WTC11 (cell line): ENCODE results near the gene YAP1. TPM values are rescaled to one million over a fixed set of nuclear protein-coding genes. Genes with fewer than 3 reads are reported as not detected.
"Not testable (repeated sequence)": the region's sequence is repeated elsewhere in the genome, so short reads cannot be mapped to it uniquely, and the experiment has no call there.

Experiments
- ATAC-seq: fragments of 200-7000 bp; cut with Tn5 transposase; 2 replicates; pipeline ENCODE4 v1.10.0; 2021; ENCODE audit warnings: mild to moderate bottlenecking, moderate library complexity
- CTCF ChIA-PET: fragments of 300-600 bp; sonication (Branson Sonifier 250); formaldehyde crosslinking; loops from one replicate; lab custom pipeline; 2021; ENCODE audit warnings: antibody characterized with exemption; lab: Charles Lee
- POLR2A ChIA-PET: fragments of 350-600 bp; sonication (Branson Sonifier 250); formaldehyde crosslinking; loops from one replicate; lab custom pipeline; 2021; ENCODE audit warnings: antibody characterized with exemption; lab: Charles Lee
- DNase-seq: peaks from one replicate; pipeline ENCODE4 v3.0.0; 2021; ENCODE audit warnings: low spot score
- H3K27ac Mint-ChIP-seq: 2 replicates; pipeline ENCODE4 v1.8.0; 2021; ENCODE audit warnings: mixed read lengths
- H3K27me3 Mint-ChIP-seq: 2 replicates; pipeline ENCODE4 v1.8.0; 2021; ENCODE audit warnings: low read depth, mild to moderate bottlenecking, moderate library complexity, mixed read lengths
- H3K36me3 Mint-ChIP-seq: 2 replicates; pipeline ENCODE4 v1.8.0; 2021; ENCODE audit warnings: mixed read lengths
- H3K4me1 Mint-ChIP-seq: 2 replicates; pipeline ENCODE4 v1.8.0; 2022; ENCODE audit warnings: mixed read lengths
- H3K4me3 Mint-ChIP-seq: 2 replicates; pipeline ENCODE4 v1.8.0; 2021; ENCODE audit warnings: mild to moderate bottlenecking, moderate library complexity, mixed read lengths
- H3K9me3 Mint-ChIP-seq: 2 replicates; pipeline ENCODE4 v1.8.0; 2021; ENCODE audit warnings: mixed read lengths
- ATF1 ChIP-seq: sonication (generic); formaldehyde crosslinking; IDR thresholded peaks from 2 replicates; pipeline ENCODE4 v1.8.1; 2023; ENCODE audit warnings: mild to moderate bottlenecking, moderate library complexity, missing genetic modification reagents
- ATF3 ChIP-seq: sonication (generic); formaldehyde crosslinking; conservative IDR thresholded peaks from 2 replicates; pipeline ENCODE4 v1.8.1; 2022; ENCODE audit warnings: mild to moderate bottlenecking, missing genetic modification reagents
- CDX4 ChIP-seq: fragments of 250-450 bp; sonication (Bioruptor Pico); IDR thresholded peaks from 2 replicates; pipeline ENCODE4 v1.9.0; 2021; ENCODE audit warnings: moderate library complexity, mild to moderate bottlenecking, inconsistent platforms, borderline replicate concordance
- CREB1 ChIP-seq: sonication (generic); formaldehyde crosslinking; IDR thresholded peaks from 2 replicates; pipeline ENCODE4 v1.8.0; 2023; ENCODE audit warnings: mild to moderate bottlenecking, missing genetic modification reagents
- CREM ChIP-seq: sonication (generic); formaldehyde crosslinking; IDR thresholded peaks from 2 replicates; pipeline ENCODE4 v1.8.1; 2022; ENCODE audit warnings: mild to moderate bottlenecking, missing genetic modification reagents, moderate library complexity
- CTCF ChIP-seq: fragments of 200-600 bp; IDR thresholded peaks from 2 replicates; pipeline ENCODE4 v1.8.0; 2022; ENCODE audit warnings: antibody characterized with exemption
- E2F4 ChIP-seq: sonication (generic); formaldehyde crosslinking; IDR thresholded peaks from 2 replicates; pipeline ENCODE4 v1.8.1; 2022; ENCODE audit warnings: low read depth, mild to moderate bottlenecking, moderate library complexity, missing genetic modification reagents, borderline replicate concordance
- ELF4 ChIP-seq: sonication (generic); formaldehyde crosslinking; IDR thresholded peaks from 2 replicates; pipeline ENCODE4 v1.8.1; 2022; ENCODE audit warnings: low read depth, mild to moderate bottlenecking, moderate library complexity, missing genetic modification reagents
- ERG ChIP-seq: fragments of 250-450 bp; sonication (Bioruptor Pico); IDR thresholded peaks from 2 replicates; pipeline ENCODE4 v1.8.0; 2021; ENCODE audit warnings: mild to moderate bottlenecking
- FOXK1 ChIP-seq: sonication (generic); formaldehyde crosslinking; IDR thresholded peaks from 2 replicates; pipeline ENCODE4 v1.8.0; 2022; ENCODE audit warnings: mild to moderate bottlenecking, moderate library complexity, missing genetic modification reagents
- GRHL2 ChIP-seq: fragments of 250-450 bp; sonication (Bioruptor Pico); IDR thresholded peaks from 2 replicates; pipeline ENCODE4 v1.8.0; 2022; ENCODE audit warnings: mild to moderate bottlenecking, moderate library complexity; ENCODE audit not compliant: insufficient replicate concordance, severe bottlenecking
- IRF1 ChIP-seq: sonication (generic); formaldehyde crosslinking; IDR thresholded peaks from 2 replicates; pipeline ENCODE4 v1.8.0; 2023; ENCODE audit warnings: missing genetic modification reagents
- KAT7 ChIP-seq: sonication (generic); formaldehyde crosslinking; IDR thresholded peaks from 2 replicates; pipeline ENCODE4 v1.8.1; 2023; ENCODE audit warnings: missing genetic modification reagents, mild to moderate bottlenecking, borderline replicate concordance
- NFATC4 ChIP-seq: fragments of 250-450 bp; sonication (Bioruptor Pico); IDR thresholded peaks from 2 replicates; pipeline ENCODE4 v1.9.0; 2021; ENCODE audit warnings: mild to moderate bottlenecking
- NR3C1 ChIP-seq: sonication (generic); formaldehyde crosslinking; conservative IDR thresholded peaks from 2 replicates; pipeline ENCODE4 v1.8.1; 2023; ENCODE audit warnings: low read depth, mild to moderate bottlenecking, missing genetic modification reagents
- RELA ChIP-seq: sonication (generic); formaldehyde crosslinking; IDR thresholded peaks from 2 replicates; pipeline ENCODE4 v1.8.1; 2022; ENCODE audit warnings: missing genetic modification reagents, mild to moderate bottlenecking, borderline replicate concordance
- RORB ChIP-seq: fragments of 250-450 bp; sonication (Bioruptor Pico); IDR thresholded peaks from 2 replicates; pipeline ENCODE4 v1.9.0; 2021; ENCODE audit warnings: mild to moderate bottlenecking
- SMAD4 ChIP-seq: sonication (generic); formaldehyde crosslinking; IDR thresholded peaks from 2 replicates; pipeline ENCODE4 v1.8.0; 2022; ENCODE audit warnings: mild to moderate bottlenecking, missing genetic modification reagents
- TEAD1 ChIP-seq: sonication (generic); formaldehyde crosslinking; IDR thresholded peaks from 2 replicates; pipeline ENCODE4 v1.8.0; 2022; ENCODE audit warnings: mild to moderate bottlenecking, missing genetic modification reagents
- ZBTB43 ChIP-seq: sonication (generic); formaldehyde crosslinking; IDR thresholded peaks from 2 replicates; pipeline ENCODE4 v1.8.1; 2023; ENCODE audit warnings: mild to moderate bottlenecking, missing genetic modification reagents
- ZNF121 ChIP-seq: sonication (generic); formaldehyde crosslinking; IDR thresholded peaks from 2 replicates; pipeline ENCODE4 v1.8.0; 2023; ENCODE audit warnings: missing genetic modification reagents
- ZNF232 ChIP-seq: sonication (generic); formaldehyde crosslinking; IDR thresholded peaks from 2 replicates; pipeline ENCODE4 v1.8.0; 2022; ENCODE audit warnings: mild to moderate bottlenecking, missing genetic modification reagents
- ZNF317 ChIP-seq: sonication (generic); formaldehyde crosslinking; IDR thresholded peaks from 2 replicates; pipeline ENCODE4 v1.8.1; 2023; ENCODE audit warnings: low read depth, mild to moderate bottlenecking, moderate library complexity, missing genetic modification reagents, borderline replicate concordance
- ZNF512 ChIP-seq: sonication (generic); formaldehyde crosslinking; IDR thresholded peaks from 2 replicates; pipeline ENCODE4 v1.8.1; 2022; ENCODE audit warnings: missing genetic modification reagents, borderline replicate concordance
- total RNA-seq: library from RNA; stranded (reverse); gene quantifications from 3 replicates; pipeline ENCODE4 v1.2.3, GENCODE V29; 2021

The YAP1 gene
- total RNA-seq, 1 experiment from 2014 or later: 88.7 TPM

GRCh38 chr11:102263379-102264003 lies 153.2 kb downstream of the YAP1 start:
- Mint-ChIP-seq H3K4me3 (no peak overlapping the region), H3K36me3 (no peaks in the 10 kb centered on the region; the same call in 1 of the 2 replicates), H3K9me3 (peaks cover 4% of the 10 kb centered on the region; the same call in 1 of the 2 replicates), H3K27me3 (no peaks in the 10 kb centered on the region), H3K27ac (no peak overlapping the region), H3K4me1 (peaks cover 26% of the 10 kb centered on the region)
- DNase-seq (no peak), ATAC-seq (no peak)
- ChIA-PET POLR2A (no interaction called here), CTCF (interaction anchor here (1.0 kb wide), 1 partner anchor 9 kb away, joined by 4 read pairs; no protein-coding TSS in a partner anchor)
- no peak for TF ChIP-seq CREB1 (CRISPR knock-in tag)
- TF ChIP-seq RORB (CRISPR knock-in tag): no peak
- TF ChIP-seq KAT7 (CRISPR knock-in tag): no peak
- no peak for TF ChIP-seq ZNF232 (CRISPR knock-in tag)
- TF ChIP-seq SMAD4: no peak
- no peak for TF ChIP-seq CTCF
- TF ChIP-seq TEAD1 (CRISPR knock-in tag): no peak
- TF ChIP-seq CREM (CRISPR knock-in tag): no peak
- TF ChIP-seq CDX4 (CRISPR knock-in tag): no peak
- no peak for TF ChIP-seq FOXK1 (CRISPR knock-in tag)
- TF ChIP-seq ATF3: no peak
- TF ChIP-seq NR3C1 (CRISPR knock-in tag): no peak
- no peak for TF ChIP-seq ATF1 (CRISPR knock-in tag)

- ATAC-seq, H3K27me3 Mint-ChIP-seq, CTCF ChIA-PET, H3K27ac Mint-ChIP-seq, POLR2A ChIA-PET, H3K36me3 Mint-ChIP-seq, H3K9me3 Mint-ChIP-seq, H3K4me3 Mint-ChIP-seq, DNase-seq: not testable (repeated sequence)
- H3K4me1 Mint-ChIP-seq: peaks cover 30% of the 10 kb centered on the region
Observed at GRCh38 chr11:102264704-102265103, 154.5 kb downstream of the YAP1 start.

GRCh38 chr11:102266099-102266498 lies 155.9 kb downstream of the YAP1 start:
- no peak overlapping the region for H3K4me3 Mint-ChIP-seq
- peaks cover 32% of the 10 kb centered on the region for H3K4me1 Mint-ChIP-seq
- peaks cover 2% of the 10 kb centered on the region; the same call in 1 of the 2 replicates for H3K27me3 Mint-ChIP-seq
- no peak overlapping the region for H3K27ac Mint-ChIP-seq
- ChIA-PET POLR2A (no interaction called here), CTCF (interaction anchor here (0.5 to 2.0 kb wide), 4 partner anchors 10 to 89 kb away, joined by 3 to 7 read pairs (median 3); no protein-coding TSS in a partner anchor)
- no peaks in the 10 kb centered on the region for H3K36me3 Mint-ChIP-seq
- ATAC-seq: no peak
- no peaks in the 10 kb centered on the region for H3K9me3 Mint-ChIP-seq
- DNase-seq: no peak
- no peak for TF ChIP-seq GRHL2 (CRISPR knock-in tag)
- no peak for TF ChIP-seq ZNF512 (CRISPR knock-in tag)
- TF ChIP-seq RELA (CRISPR knock-in tag): no peak
- TF ChIP-seq IRF1 (CRISPR knock-in tag): no peak
- TF ChIP-seq ZBTB43: no peak
- TF ChIP-seq ZNF121 (CRISPR knock-in tag): no peak
- no peak for TF ChIP-seq ELF4 (CRISPR knock-in tag)
- no peak for TF ChIP-seq E2F4 (CRISPR knock-in tag)
- TF ChIP-seq ERG (CRISPR knock-in tag): no peak
- no peak for TF ChIP-seq ZNF317 (CRISPR knock-in tag)
- no peak for TF ChIP-seq NFATC4 (CRISPR knock-in tag)
